Glomerular visceral epithelial cell (primary cell): Measurements from ENCODE around the gene CHDH.

Experiments used
- DNase-seq: peaks from one replicate; pipeline ENCODE4 v3.0.0-alpha.2; 2016; ENCODE audit errors: extremely low spot score

Gene CHDH

GRCh38 chr3:53823956-53824657 is 22.1 kb downstream of the CHDH start:
- DNase-seq = no peak

- no peak for DNase-seq
These were observed 22.9 kb downstream of the CHDH start for GRCh38 chr3:53823026-53823955.

- no peak for DNase-seq
These were observed 23.9 kb downstream of the CHDH start for GRCh38 chr3:53822331-53822741.

- DNase-seq = peak; percentile 53
These were observed 24.5 kb downstream of the CHDH start for GRCh38 chr3:53821631-53822121.

- no peak for DNase-seq
These were observed 25.3 kb downstream of the CHDH start for GRCh38 chr3:53820756-53821580.

- no peak for DNase-seq
These were observed 26.1 kb downstream of the CHDH start for GRCh38 chr3:53820084-53820483.

GRCh38 chr3:53819163-53819868 is 26.9 kb downstream of the CHDH start:
- DNase-seq = no peak

- no peak for DNase-seq
These were observed 27.7 kb downstream of the CHDH start for GRCh38 chr3:53818221-53819162.

GRCh38 chr3:53817809-53818208 is 28.4 kb downstream of the CHDH start:
- DNase-seq = no peak

GRCh38 chr3:53817211-53817610 is 29.0 kb downstream of the CHDH start:
- DNase-seq = no peak

- no peak for DNase-seq
These were observed 29.8 kb downstream of the CHDH start for GRCh38 chr3:53816425-53816824.

GRCh38 chr3:53815651-53816050 is 30.6 kb downstream of the CHDH start:
- DNase-seq = no peak

GRCh38 chr3:53815067-53815466 is 31.2 kb downstream of the CHDH start:
- DNase-seq = no peak

- DNase-seq = no peak
These were observed 32.3 kb downstream of the CHDH start for GRCh38 chr3:53813876-53814275.

GRCh38 chr3:53813229-53813628 is 33.0 kb downstream of the CHDH start:
- no peak for DNase-seq

GRCh38 chr3:53812434-53812833 is 33.8 kb downstream of the CHDH start:
- DNase-seq = no peak

- no peak for DNase-seq
These were observed 34.9 kb downstream of the CHDH start for GRCh38 chr3:53811143-53811927.

GRCh38 chr3:53809764-53810400 is 36.3 kb downstream of the CHDH start:
- no peak for DNase-seq

- no peak for DNase-seq
These were observed 37.0 kb downstream of the CHDH start for GRCh38 chr3:53809267-53809666.
